ENCODE measurements around the gene DMD. TPM values are rescaled to one million over a fixed set of nuclear protein-coding genes. Genes with fewer than 3 reads are reported as not detected.

DMD gene
- total and polyA plus RNA-seq, 12 donors = 28.5 to 228 (median 168) TPM

GRCh38 chrX:32998776-32999175, 212.6 kb downstream of the DMD start:
- WGBS, 2 donors = 90 to 95% methylated on average over 4 of the region's 4 CpGs
- intact Hi-C loops (cut with DNase I) = no loop called here
- Histone ChIP-seq H3K4me3 (no peak overlapping the region), H3K27me3 (no peaks in the 10 kb centered on the region), H3K9me3 (no peaks in the 10 kb centered on the region), H3K36me3 (no peaks in the 10 kb centered on the region), H3K27ac (no peak overlapping the region), H3K4me1 (no peaks in the 10 kb centered on the region)
- DNase-seq (no peak), ATAC-seq (no peak)
- no peak for TF ChIP-seq CTCF (IDR thresholded peaks at IDR 0.05)

DNA sequence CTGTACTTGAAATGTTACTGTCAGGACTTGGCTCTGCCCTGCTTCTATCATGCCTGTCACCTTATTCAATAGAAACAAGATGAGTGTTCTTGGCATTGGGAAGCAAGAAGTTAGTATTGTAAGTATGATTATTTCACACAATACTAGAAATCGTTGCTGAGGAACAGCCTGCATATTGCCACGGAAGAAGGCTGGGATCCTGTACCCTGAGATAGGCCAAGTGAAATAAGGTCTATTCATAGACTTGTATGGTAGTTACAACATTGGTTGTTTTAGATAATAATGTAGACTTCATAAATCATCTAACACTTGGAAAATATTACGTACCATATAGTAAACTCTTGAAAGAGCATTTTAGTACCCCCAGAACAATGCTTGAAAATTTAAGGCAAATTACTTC, 215.9 kb downstream of the DMD start:
- TF ChIP-seq CTCF (IDR thresholded peaks at IDR 0.05) = no peak
- H3K36me3 ChIP-seq = no peaks in the 10 kb centered on the region
- no peaks in the 10 kb centered on the region for H3K27me3 ChIP-seq
- H3K4me3 ChIP-seq = no peak overlapping the region
- 42 to 63% methylated on average over 3 of the region's 3 CpGs for WGBS, 2 donors
- intact Hi-C loops (cut with DNase I) = no loop called here
- ATAC-seq (peak in 2 of 8 donors; percentile 39 to 69), DNase-seq (no peak)
- no peaks in the 10 kb centered on the region for H3K4me1 ChIP-seq
- no peaks in the 10 kb centered on the region for H3K9me3 ChIP-seq
- H3K27ac ChIP-seq = peak overlapping the region in 2 of 10 donors; percentile 13 to 28

GRCh38 chrX:32987142-32987541, 224.2 kb downstream of the DMD start:
- no peaks in the 10 kb centered on the region for H3K36me3 ChIP-seq
- H3K27ac ChIP-seq = peak overlapping the region in 1 of 10 donors; percentile 37
- intact Hi-C loops (cut with DNase I) = no loop called here
- TF ChIP-seq CTCF (IDR thresholded peaks at IDR 0.05) = no peak
- no peaks in the 10 kb centered on the region for H3K27me3 ChIP-seq
- peak; percentile 25 to 93 (median 65) for ATAC-seq
- H3K9me3 ChIP-seq = no peaks in the 10 kb centered on the region
- H3K4me3 ChIP-seq = no peak overlapping the region
- peaks cover 0 to 27% (median 0%) of the 10 kb centered on the region in 9 donors for H3K4me1 ChIP-seq
- DNase-seq = peak in 1 of 2 donors; percentile 3
- WGBS, 2 donors = 16 to 33% methylated on average over 4 of the region's 4 CpGs

- H3K4me3 ChIP-seq = no peak overlapping the region
- TF ChIP-seq CTCF (IDR thresholded peaks at IDR 0.05) = no peak
- peak in 1 of 2 donors; percentile 4 for DNase-seq
- no peak overlapping the region for H3K27ac ChIP-seq
- peaks cover 0 to 27% (median 0%) of the 10 kb centered on the region in 9 donors for H3K4me1 ChIP-seq
- H3K27me3 ChIP-seq = no peaks in the 10 kb centered on the region
- peak in 1 of 8 donors; percentile 37 for ATAC-seq
- intact Hi-C loops (cut with DNase I) = no loop called here
- H3K9me3 ChIP-seq = no peaks in the 10 kb centered on the region
- H3K36me3 ChIP-seq = no peaks in the 10 kb centered on the region
- 38 to 52% methylated on average over 4 of the region's 4 CpGs for whole genome bisulfite sequencing, 2 donors
These were observed 225.8 kb downstream of the DMD start for GRCh38 chrX:32985544-32985943.
